HG02885 (cell line): ENCODE measurements around the gene PRKCZ.
"Not testable (repeated sequence)": the region's sequence is repeated elsewhere in the genome, so short reads cannot be mapped to it uniquely, and the experiment has no call there.

Experiments used
- ATAC-seq: cut with Tn5 transposase; IDR thresholded peaks from one replicate; pipeline ENCODE4 v1.9.1; 2021; ENCODE audit warnings: mild to moderate bottlenecking; ENCODE audit not compliant: unreplicated experiment, poor library complexity

Gene PRKCZ

GRCh38 chr1:2147869-2148268, 97.7 kb downstream of the PRKCZ start:
- not testable (repeated sequence) for ATAC-seq

DNA sequence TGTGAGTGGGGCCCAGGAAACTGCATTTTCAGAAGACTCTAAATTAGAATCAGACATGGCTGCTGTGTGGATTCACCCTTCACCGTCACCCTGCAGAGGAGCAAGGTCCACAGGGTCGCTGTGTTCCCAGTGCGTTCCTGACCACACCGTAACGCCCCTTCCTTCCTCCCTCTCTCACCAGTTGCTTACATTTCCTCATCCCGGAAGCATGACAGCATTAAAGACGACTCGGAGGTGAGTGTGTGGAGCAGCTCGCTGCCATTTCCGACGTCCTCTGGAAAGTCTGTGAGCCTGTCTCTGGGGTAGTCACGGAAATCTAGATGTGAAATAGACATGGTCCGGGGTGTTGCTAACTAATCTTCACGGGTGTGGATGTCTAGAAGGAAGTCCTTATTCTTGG, 98.5 kb downstream of the PRKCZ start:
- ATAC-seq, result no peak

DNA sequence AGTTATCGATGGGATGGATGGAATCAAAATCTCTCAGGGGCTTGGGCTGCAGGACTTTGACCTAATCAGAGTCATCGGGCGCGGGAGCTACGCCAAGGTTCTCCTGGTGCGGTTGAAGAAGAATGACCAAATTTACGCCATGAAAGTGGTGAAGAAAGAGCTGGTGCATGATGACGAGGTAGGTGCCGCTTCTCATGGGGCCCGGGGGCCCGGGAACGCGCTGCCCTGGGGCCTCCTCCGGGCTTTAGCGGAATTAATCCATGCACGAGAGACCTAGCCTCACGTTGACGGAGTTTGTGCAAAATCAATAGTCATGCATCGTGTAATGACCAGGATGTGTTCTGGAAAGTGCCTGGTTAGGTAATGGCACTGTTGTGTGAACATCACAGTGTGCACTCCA, 100.6 kb downstream of the PRKCZ start:
- no peak for ATAC-seq

DNA sequence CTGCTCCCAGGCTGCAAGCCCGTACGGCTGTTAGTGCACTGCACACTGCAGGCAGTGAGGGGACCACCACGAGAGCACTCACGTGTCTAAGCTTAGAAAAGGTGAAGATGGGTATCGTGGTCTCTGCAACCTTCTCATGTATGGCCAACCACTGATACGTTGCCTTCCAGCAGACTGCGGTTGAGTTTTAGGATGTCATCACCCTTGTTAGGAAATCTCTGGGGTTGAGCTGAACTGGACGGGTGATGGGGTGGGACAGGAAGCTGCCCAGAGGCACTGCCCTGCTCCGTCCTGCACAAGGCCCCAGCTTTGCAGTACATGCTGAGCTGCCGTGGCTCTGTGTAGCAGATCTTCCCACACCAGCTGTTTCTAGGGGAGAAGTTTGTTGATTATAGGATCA, 101.0 kb downstream of the PRKCZ start:
- ATAC-seq, result no peak

- no peak for ATAC-seq
These were observed 101.7 kb downstream of the PRKCZ start for GRCh38 chr1:2151911-2152310.

DNA sequence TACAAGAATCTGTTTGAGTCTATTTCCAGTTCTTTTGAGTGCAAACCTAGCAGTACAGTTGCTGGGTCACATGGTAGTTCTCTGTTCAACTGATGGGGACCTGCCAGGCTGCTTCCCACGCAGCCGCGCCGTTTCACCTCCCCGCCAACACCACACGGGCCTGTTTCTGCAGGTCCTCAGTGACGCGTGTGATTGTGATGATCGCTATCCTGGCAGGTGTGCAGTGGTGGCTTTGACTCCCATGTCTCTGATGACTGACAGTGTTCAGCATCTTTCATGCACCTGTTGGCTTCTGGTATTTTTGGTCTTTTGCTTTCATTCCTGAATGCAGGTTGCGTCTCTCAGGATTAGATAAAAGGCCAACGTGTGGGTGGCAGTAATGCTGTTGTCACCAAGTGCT, 102.7 kb downstream of the PRKCZ start:
- ATAC-seq, result no peak

GRCh38 chr1:2154022-2154421, 103.8 kb downstream of the PRKCZ start:
- no peak for ATAC-seq

DNA sequence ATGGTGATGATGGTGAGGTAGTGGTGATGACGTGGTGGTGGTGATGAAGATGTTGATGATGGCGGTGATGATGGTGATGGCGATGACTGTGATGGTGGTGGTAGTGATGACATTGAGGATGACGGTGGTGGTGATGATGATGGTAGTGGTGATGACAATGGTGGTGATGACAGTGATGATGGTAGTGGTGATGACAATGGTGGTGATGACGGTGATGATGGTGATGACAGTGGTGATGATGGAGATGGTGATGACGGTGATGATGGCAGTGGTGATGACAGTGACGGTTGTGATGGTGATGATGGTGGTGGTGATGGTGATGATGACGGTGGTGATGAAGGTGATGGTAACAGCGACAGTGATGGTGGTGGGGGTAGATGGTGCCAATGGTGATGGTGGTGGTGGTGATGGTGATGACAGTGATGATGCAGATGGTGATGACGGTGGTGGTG, 105.0 kb downstream of the PRKCZ start:
- ATAC-seq, result no peak

DNA sequence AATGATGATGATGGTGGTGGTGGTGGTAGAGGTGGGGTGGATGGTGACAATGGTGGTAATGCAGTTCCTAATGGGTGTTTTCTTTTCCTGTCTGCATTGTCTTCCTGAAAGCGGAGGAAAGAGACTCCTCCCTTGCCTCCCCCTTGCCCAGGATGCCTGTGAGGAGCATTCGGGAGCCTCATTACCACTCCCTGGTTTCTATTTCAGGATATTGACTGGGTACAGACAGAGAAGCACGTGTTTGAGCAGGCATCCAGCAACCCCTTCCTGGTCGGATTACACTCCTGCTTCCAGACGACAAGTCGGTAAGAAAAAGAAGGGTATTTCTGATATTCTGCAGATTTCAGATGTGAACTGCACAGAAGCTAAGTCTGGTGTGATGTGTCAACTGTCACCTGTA, 105.6 kb downstream of the PRKCZ start:
- ATAC-seq, result no peak

DNA sequence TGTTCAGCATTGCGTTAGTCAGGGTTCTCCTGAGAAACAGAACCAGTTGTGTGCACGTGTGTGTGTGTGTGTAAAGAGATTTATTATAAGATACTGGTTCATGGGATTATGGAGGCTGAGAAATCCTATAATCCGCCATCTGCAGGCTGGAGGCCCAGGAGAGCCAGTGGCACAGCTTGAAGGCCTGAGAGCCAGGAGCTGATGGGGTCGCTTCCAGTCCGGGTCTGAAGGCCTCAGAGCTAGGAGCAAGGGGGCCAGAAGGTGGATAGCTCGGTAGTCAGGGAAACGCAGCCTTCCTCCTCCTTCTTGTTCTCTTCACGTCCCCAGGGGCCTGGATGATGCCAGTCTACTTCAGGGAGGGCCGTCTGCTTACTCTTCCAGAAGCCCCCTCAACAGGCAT, 106.7 kb downstream of the PRKCZ start:
- ATAC-seq, result no peak

DNA sequence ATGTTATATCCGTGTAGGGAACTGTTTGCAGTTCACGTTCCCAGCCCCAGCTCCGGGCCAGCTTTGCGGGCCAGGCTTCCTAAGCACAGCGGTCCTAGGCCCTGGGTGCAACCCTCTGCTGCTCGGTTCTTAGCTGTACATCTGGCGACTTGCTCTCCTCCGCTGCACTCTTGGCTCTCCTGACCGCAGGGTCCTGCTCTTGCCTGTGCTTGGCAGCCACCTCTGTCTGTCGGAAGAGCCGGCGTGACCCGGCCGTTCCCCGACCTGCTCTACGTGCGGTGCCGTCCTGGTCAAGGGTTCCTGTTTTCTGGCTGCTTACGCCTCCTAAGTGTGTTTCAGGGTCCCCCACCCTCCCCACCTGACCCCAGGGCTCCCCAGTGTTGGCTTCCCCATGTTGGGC, 107.6 kb downstream of the PRKCZ start:
- no peak for ATAC-seq

- ATAC-seq, result no peak
These were observed 108.1 kb downstream of the PRKCZ start for GRCh38 chr1:2158272-2158671.

GRCh38 chr1:2159124-2159523, 108.9 kb downstream of the PRKCZ start:
- ATAC-seq, result no peak

GRCh38 chr1:2160451-2161300, 110.5 kb downstream of the PRKCZ start:
- ATAC-seq, result no peak

DNA sequence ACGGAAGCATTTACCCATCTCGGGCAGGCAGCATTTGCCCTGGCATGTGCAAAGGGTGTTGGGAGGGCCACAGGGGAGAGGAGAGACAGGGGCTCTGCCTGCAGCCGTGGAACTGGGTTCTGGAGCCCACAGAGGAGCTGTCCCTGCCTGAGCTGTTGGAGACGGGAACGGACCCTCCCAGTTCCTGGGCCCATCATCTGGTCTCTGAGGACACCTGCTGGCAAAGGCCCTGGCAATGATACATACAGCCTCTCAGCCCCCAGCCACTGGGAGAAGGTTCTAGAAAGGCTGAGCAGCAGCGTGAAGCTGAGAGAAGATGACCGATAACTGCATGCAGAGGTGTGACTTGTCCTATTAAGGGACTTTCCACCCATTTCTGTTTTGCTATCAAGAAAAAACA, 113.0 kb downstream of the PRKCZ start:
- ATAC-seq, result no peak

- ATAC-seq, result no peak
These were observed 115.4 kb downstream of the PRKCZ start for GRCh38 chr1:2165646-2166045.

DNA sequence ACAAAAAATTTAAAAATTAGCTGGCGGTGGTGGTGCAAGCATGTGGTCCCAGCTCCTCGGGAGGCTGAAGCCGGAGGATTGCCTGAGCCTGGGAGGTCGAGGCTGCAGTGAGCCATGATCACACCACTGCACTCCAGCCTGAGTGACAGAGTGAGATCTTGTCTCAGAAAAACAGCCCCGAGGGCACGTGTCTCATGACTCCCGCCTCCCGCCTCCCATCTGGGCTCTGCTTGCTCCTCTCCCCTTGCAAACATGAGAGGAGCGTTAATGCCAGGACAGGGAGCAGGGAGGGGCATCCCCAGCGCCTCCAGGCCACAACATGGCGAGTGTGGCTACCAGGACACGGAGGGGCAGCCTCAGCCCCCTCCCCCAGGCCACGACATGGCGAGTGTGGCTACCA, 116.0 kb downstream of the PRKCZ start:
- ATAC-seq, result no peak

GRCh38 chr1:2166695-2167094, 116.5 kb downstream of the PRKCZ start:
- no peak for ATAC-seq

DNA sequence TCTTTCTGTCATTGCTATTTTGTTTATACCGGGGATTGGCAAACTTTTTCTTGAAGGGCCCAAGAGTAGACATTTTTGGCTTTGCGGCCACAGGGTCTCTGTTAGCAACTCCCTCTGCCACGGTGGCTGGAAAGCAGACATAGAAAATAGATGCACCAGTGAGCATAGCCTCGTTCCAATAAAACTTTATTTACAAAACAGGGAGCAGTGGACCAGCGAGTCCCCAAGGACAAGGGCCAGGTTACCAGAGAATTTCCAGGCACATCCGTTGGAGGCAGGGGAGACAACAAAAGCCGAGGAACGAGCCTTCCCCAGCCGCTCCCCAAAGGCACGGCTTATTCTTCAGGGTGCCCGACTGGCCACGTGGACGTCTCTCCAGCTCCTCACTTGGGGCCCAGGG, 117.9 kb downstream of the PRKCZ start:
- ATAC-seq, result no peak

- ATAC-seq, result no peak
These were observed 118.3 kb downstream of the PRKCZ start for GRCh38 chr1:2168535-2168934.

GRCh38 chr1:2169200-2169836, 119.1 kb downstream of the PRKCZ start:
- ATAC-seq, result no peak

DNA sequence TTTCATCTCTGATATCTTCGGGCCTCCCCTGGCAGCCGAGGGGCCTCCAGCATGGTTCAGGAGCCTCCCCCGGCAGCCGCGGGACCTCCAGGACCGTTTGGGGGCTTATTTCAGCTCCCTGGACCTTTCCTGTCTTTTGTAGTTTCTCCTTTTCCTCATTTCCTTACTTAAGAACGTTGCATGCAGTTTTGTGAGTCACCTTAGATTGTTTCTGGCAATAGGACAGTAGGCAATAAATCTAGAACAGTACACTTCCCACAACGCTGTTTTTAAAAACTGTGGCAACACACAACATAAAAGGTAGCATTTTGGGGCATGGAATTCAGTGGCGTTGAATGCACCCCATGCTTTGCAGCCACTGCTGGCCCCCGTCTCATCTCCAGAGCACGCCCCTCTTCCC, 120.0 kb downstream of the PRKCZ start:
- ATAC-seq, result no peak
